ENCODE results near the gene CCR6. TPM values are rescaled to one million over a fixed set of nuclear protein-coding genes. Genes with fewer than 3 reads are reported as not detected.
"Not testable (repeated sequence)": the region's sequence is repeated elsewhere in the genome, so short reads cannot be mapped to it uniquely, and the experiment has no call there.

Gene CCR6
- total and polyA plus RNA-seq, 2 experiments from 2014 or later = not detected

GRCh38 chr6:167178896-167179655 is 56.2 kb downstream of the CCR6 start:
- 52 to 62% methylated on average over 17 to 20 of the region's 31 CpGs for WGBS, 2 experiments (ENCODE audit: low coverage in 1 of 2, low lambda C conversion rate in 2 of 2, missing lambda C conversion rate in 2 of 2)
- H4K20me1 ChIP-seq (ENCODE audit: insufficient read depth); DNase-seq; H3K79me2 ChIP-seq (ENCODE audit: insufficient read depth); H3K27me3 ChIP-seq (replicated peaks; ENCODE audit: insufficient read depth); in situ Hi-C loops (cut with MboI); H3F3A ChIP-seq (ENCODE audit: insufficient read depth); H3K27ac ChIP-seq; H3K36me3 ChIP-seq (ENCODE audit: low read depth); H3K4me3 ChIP-seq; H2AFZ ChIP-seq; H3K4me1 ChIP-seq (ENCODE audit: insufficient read depth); H3K9me3 ChIP-seq (ENCODE audit: low read depth); H3K4me2 ChIP-seq (ENCODE audit: unreplicated experiment); H3K9me2 ChIP-seq (ENCODE audit: insufficient read depth); H3K9ac ChIP-seq: not testable (repeated sequence)

GRCh38 chr6:167180086-167180485 is 57.2 kb downstream of the CCR6 start:
- H3K9me3 ChIP-seq (ENCODE audit: low read depth); H2AFZ ChIP-seq; H3K4me1 ChIP-seq (ENCODE audit: insufficient read depth); in situ Hi-C loops (cut with MboI); H3K27me3 ChIP-seq (replicated peaks; ENCODE audit: insufficient read depth); DNase-seq; H3K27ac ChIP-seq; H3K4me3 ChIP-seq; H3F3A ChIP-seq (ENCODE audit: insufficient read depth); H3K9ac ChIP-seq; H3K9me2 ChIP-seq (ENCODE audit: insufficient read depth); H3K79me2 ChIP-seq (ENCODE audit: insufficient read depth); H4K20me1 ChIP-seq (ENCODE audit: insufficient read depth); H3K36me3 ChIP-seq (ENCODE audit: low read depth); H3K4me2 ChIP-seq (ENCODE audit: unreplicated experiment): not testable (repeated sequence)
- WGBS, 2 experiments (ENCODE audit: low coverage in 1 of 2, low lambda C conversion rate in 2 of 2, missing lambda C conversion rate in 2 of 2) = 28 to 34% methylated on average over 4 to 5 of the region's 8 CpGs

- H3K27me3 ChIP-seq (replicated peaks; ENCODE audit: insufficient read depth); H3F3A ChIP-seq (ENCODE audit: insufficient read depth); H2AFZ ChIP-seq; H3K9me3 ChIP-seq (ENCODE audit: low read depth); in situ Hi-C loops (cut with MboI); H3K9ac ChIP-seq; H3K9me2 ChIP-seq (ENCODE audit: insufficient read depth); DNase-seq; H3K36me3 ChIP-seq (ENCODE audit: low read depth); H3K79me2 ChIP-seq (ENCODE audit: insufficient read depth); H3K4me3 ChIP-seq; H3K4me1 ChIP-seq (ENCODE audit: insufficient read depth); H3K4me2 ChIP-seq (ENCODE audit: unreplicated experiment); H4K20me1 ChIP-seq (ENCODE audit: insufficient read depth); H3K27ac ChIP-seq: not testable (repeated sequence)
- no CpG with 5 or more reads among the region's 6 CpGs for WGBS, 2 experiments (ENCODE audit: low coverage in 1 of 2, low lambda C conversion rate in 2 of 2, missing lambda C conversion rate in 2 of 2)
Measured at GRCh38 chr6:167181351-167181750, 58.5 kb downstream of the CCR6 start.

GRCh38 chr6:167182913-167183314 is 60.0 kb downstream of the CCR6 start:
- WGBS, 2 experiments (ENCODE audit: low coverage in 1 of 2, low lambda C conversion rate in 2 of 2, missing lambda C conversion rate in 2 of 2) = 7 to 9% methylated on average over 4 of the region's 8 CpGs
- H3K4me3 ChIP-seq; H3K9ac ChIP-seq; H3K36me3 ChIP-seq (ENCODE audit: low read depth); H3F3A ChIP-seq (ENCODE audit: insufficient read depth); H4K20me1 ChIP-seq (ENCODE audit: insufficient read depth); H3K4me1 ChIP-seq (ENCODE audit: insufficient read depth); DNase-seq; H3K79me2 ChIP-seq (ENCODE audit: insufficient read depth); H2AFZ ChIP-seq; H3K27me3 ChIP-seq (replicated peaks; ENCODE audit: insufficient read depth); in situ Hi-C loops (cut with MboI); H3K4me2 ChIP-seq (ENCODE audit: unreplicated experiment); H3K27ac ChIP-seq; H3K9me2 ChIP-seq (ENCODE audit: insufficient read depth); H3K9me3 ChIP-seq (ENCODE audit: low read depth): not testable (repeated sequence)

- in situ Hi-C loops (cut with MboI); H3K4me2 ChIP-seq (ENCODE audit: unreplicated experiment); H3K27ac ChIP-seq; H3K79me2 ChIP-seq (ENCODE audit: insufficient read depth); H3K9me2 ChIP-seq (ENCODE audit: insufficient read depth); DNase-seq; H2AFZ ChIP-seq; H3K27me3 ChIP-seq (replicated peaks; ENCODE audit: insufficient read depth); H4K20me1 ChIP-seq (ENCODE audit: insufficient read depth); H3K4me1 ChIP-seq (ENCODE audit: insufficient read depth); H3F3A ChIP-seq (ENCODE audit: insufficient read depth); H3K4me3 ChIP-seq; H3K9me3 ChIP-seq (ENCODE audit: low read depth); H3K36me3 ChIP-seq (ENCODE audit: low read depth); H3K9ac ChIP-seq: not testable (repeated sequence)
- WGBS, 2 experiments (ENCODE audit: low coverage in 1 of 2, low lambda C conversion rate in 2 of 2, missing lambda C conversion rate in 2 of 2) = 7 to 44% methylated on average over 3 of the region's 3 CpGs
Measured at GRCh38 chr6:167185101-167185500, 62.2 kb downstream of the CCR6 start.

- H3K27me3 ChIP-seq (replicated peaks; ENCODE audit: insufficient read depth); H3K9me2 ChIP-seq (ENCODE audit: insufficient read depth); H3K27ac ChIP-seq; in situ Hi-C loops (cut with MboI); H4K20me1 ChIP-seq (ENCODE audit: insufficient read depth); H3F3A ChIP-seq (ENCODE audit: insufficient read depth); H3K4me3 ChIP-seq; H3K36me3 ChIP-seq (ENCODE audit: low read depth); H3K79me2 ChIP-seq (ENCODE audit: insufficient read depth); DNase-seq; H3K4me2 ChIP-seq (ENCODE audit: unreplicated experiment); H2AFZ ChIP-seq; H3K4me1 ChIP-seq (ENCODE audit: insufficient read depth); H3K9me3 ChIP-seq (ENCODE audit: low read depth); H3K9ac ChIP-seq: not testable (repeated sequence)
- WGBS, 2 experiments (ENCODE audit: low coverage in 1 of 2, low lambda C conversion rate in 2 of 2, missing lambda C conversion rate in 2 of 2) = 38 to 44% methylated on average over 9 of the region's 9 CpGs
Measured at GRCh38 chr6:167187275-167187674, 64.4 kb downstream of the CCR6 start.

Measured in GM23248 (cell line).